GM23338 (cell line): ENCODE results near the gene FTCDNL1.

Source experiments
- CREB1 ChIP-seq: fragments of 250-450 bp; sonication (Bioruptor Pico); IDR thresholded peaks from 2 replicates; pipeline ENCODE4 v1.5.0; 2020; ENCODE audit warnings: low read depth, mild to moderate bottlenecking, moderate library complexity
- CTCF ChIP-seq, 2 experiments: fragments of 200-600 bp in 1 of 2; sonication (generic) in 1 of 2; conservative IDR thresholded peaks; 2 replicates each; pipeline versions ENCODE4 v1.5.1 to v1.6.1; 2016 to 2017; ENCODE audit warnings: antibody characterized with exemption in 2 of 2, low read depth in 2 of 2, mild to moderate bottlenecking in 2 of 2, moderate library complexity in 1 of 2
- EZH2 ChIP-seq: fragments of 200-600 bp; sonication (generic); IDR thresholded peaks from one replicate; pipeline ENCODE4 v1.8.0; 2017; ENCODE audit warnings: antibody characterized with exemption, mild to moderate bottlenecking, low read depth; ENCODE audit not compliant: unreplicated experiment
- EZH2phosphoT487 ChIP-seq: fragments of 200-600 bp; sonication (generic); IDR thresholded peaks from one replicate; pipeline ENCODE4 v1.8.1; 2018; ENCODE audit warnings: antibody characterized with exemption; ENCODE audit not compliant: unreplicated experiment
- JUNB ChIP-seq: IDR thresholded peaks from one replicate; pipeline ENCODE4 v1.6.1; 2016; ENCODE audit warnings: antibody characterized with exemption; ENCODE audit not compliant: unreplicated experiment
- POLR2AphosphoS5 ChIP-seq: IDR thresholded peaks from 2 replicates; pipeline ENCODE4 v1.6.1; 2016; ENCODE audit warnings: antibody characterized with exemption, low read depth
- ZNF114 ChIP-seq: fragments of 250-450 bp; sonication (Bioruptor Pico); IDR thresholded peaks from 2 replicates; pipeline ENCODE4 v1.5.0; 2020; ENCODE audit warnings: mild to moderate bottlenecking, moderate library complexity
- ZNF331 ChIP-seq: fragments of 250-450 bp; sonication (Bioruptor Pico); IDR thresholded peaks from 2 replicates; pipeline ENCODE4 v1.5.0; 2020; ENCODE audit warnings: low read depth, mild to moderate bottlenecking, moderate library complexity
- ZNF462 ChIP-seq: fragments of 250-450 bp; sonication (Bioruptor Pico); IDR thresholded peaks from 2 replicates; pipeline ENCODE4 v1.5.0; 2020; ENCODE audit warnings: mild to moderate bottlenecking, moderate library complexity
- TF ChIP-seq, protein P1 (sequence below): IDR thresholded peaks from one replicate; pipeline ENCODE4 v1.6.1; 2018; ENCODE audit warnings: antibody characterized with exemption; ENCODE audit not compliant: unreplicated experiment

DNA sequence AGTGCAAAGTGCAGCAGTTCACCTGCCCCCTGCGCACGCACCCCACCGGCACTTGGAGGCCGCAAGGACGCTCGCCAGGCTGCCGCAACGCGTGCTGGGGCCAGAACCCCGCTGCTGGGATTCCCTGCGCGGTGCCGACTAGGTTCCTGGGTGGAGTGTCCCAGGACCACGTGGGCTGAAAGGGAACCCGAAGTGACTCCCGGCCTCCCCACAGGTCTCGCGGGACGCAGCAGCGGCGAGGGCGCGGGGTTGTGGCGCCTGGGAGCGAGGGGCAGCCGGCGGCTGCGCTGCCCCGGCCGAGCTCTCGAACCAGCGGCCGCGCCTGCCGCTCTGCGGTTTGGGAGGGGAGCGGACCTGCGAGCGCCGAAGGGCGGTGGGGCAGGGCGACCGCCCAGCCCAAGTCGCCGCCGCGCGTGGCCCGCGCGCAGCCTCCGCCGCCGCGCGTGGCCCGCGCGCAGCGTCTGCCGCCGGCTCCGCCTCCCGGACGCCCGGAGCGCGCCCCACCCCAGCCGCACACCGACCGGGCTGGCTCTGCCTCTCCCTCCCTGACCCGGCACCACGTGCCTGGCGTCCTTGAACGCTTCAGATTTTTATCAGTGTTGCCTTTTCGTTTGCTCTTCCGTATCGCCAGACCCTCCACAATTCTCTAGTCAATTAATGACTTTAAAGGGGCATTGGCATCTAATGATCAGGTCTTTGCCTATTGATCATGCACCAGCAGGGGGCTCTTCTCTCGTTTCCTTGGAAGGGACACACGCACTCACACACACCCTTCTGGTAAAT, at the start of gene FTCDNL1:
- TF ChIP-seq EZH2 (no peak), ZNF114 (no peak), CTCF (conservative IDR thresholded peaks at IDR 0.05; ENCODE audit: low read depth in 2 of 2) (peak; percentile 60 to 73), ZNF462 (no peak), JUNB (no peak), EZH2phosphoT487 (no peak), POLR2AphosphoS5 (0 out of 2 replicates have a peak, but pooled peaks have one; percentile 17), CREB1 (CRISPR knock-in tag) (no peak), ZNF331 (CRISPR knock-in tag) (no peak)
- TF ChIP-seq, protein P1, sequence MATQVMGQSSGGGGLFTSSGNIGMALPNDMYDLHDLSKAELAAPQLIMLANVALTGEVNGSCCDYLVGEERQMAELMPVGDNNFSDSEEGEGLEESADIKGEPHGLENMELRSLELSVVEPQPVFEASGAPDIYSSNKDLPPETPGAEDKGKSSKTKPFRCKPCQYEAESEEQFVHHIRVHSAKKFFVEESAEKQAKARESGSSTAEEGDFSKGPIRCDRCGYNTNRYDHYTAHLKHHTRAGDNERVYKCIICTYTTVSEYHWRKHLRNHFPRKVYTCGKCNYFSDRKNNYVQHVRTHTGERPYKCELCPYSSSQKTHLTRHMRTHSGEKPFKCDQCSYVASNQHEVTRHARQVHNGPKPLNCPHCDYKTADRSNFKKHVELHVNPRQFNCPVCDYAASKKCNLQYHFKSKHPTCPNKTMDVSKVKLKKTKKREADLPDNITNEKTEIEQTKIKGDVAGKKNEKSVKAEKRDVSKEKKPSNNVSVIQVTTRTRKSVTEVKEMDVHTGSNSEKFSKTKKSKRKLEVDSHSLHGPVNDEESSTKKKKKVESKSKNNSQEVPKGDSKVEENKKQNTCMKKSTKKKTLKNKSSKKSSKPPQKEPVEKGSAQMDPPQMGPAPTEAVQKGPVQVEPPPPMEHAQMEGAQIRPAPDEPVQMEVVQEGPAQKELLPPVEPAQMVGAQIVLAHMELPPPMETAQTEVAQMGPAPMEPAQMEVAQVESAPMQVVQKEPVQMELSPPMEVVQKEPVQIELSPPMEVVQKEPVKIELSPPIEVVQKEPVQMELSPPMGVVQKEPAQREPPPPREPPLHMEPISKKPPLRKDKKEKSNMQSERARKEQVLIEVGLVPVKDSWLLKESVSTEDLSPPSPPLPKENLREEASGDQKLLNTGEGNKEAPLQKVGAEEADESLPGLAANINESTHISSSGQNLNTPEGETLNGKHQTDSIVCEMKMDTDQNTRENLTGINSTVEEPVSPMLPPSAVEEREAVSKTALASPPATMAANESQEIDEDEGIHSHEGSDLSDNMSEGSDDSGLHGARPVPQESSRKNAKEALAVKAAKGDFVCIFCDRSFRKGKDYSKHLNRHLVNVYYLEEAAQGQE, result no peak
